ENCODE results near the gene ZBTB40.

- TF ChIP-seq TAF1 (IDR thresholded peaks at IDR 0.05; ENCODE audit: low read depth, low read length) (no peak), POLR2AphosphoS5 (IDR thresholded peaks at IDR 0.05; ENCODE audit: low read depth, low read length) (no peak), POU2F2 (IDR thresholded peaks at IDR 0.05; ENCODE audit: low read depth, low read length) (no peak), POLR2A (IDR thresholded peaks at IDR 0.05; ENCODE audit: low read depth, low read length) (no peak), SPI1 (IDR thresholded peaks at IDR 0.05; ENCODE audit: low read depth, low read length) (no peak)
These were observed 19.4 kb downstream of the ZBTB40 start for GRCh38 chr1:22471078-22471477.

All from GM12891 (cell line).